ENCODE data around the gene SMS.
A peak's percentile ranks its signal among the peaks of the same experiment; 100 is the strongest.
"Not testable (repeated sequence)": the region's sequence is repeated elsewhere in the genome, so short reads cannot be mapped to it uniquely, and the experiment has no call there.

SMS gene

GRCh38 chrX:21953195-21953830, 12.8 kb downstream of the SMS start:
- DNase-seq, result not testable (repeated sequence)

DNA sequence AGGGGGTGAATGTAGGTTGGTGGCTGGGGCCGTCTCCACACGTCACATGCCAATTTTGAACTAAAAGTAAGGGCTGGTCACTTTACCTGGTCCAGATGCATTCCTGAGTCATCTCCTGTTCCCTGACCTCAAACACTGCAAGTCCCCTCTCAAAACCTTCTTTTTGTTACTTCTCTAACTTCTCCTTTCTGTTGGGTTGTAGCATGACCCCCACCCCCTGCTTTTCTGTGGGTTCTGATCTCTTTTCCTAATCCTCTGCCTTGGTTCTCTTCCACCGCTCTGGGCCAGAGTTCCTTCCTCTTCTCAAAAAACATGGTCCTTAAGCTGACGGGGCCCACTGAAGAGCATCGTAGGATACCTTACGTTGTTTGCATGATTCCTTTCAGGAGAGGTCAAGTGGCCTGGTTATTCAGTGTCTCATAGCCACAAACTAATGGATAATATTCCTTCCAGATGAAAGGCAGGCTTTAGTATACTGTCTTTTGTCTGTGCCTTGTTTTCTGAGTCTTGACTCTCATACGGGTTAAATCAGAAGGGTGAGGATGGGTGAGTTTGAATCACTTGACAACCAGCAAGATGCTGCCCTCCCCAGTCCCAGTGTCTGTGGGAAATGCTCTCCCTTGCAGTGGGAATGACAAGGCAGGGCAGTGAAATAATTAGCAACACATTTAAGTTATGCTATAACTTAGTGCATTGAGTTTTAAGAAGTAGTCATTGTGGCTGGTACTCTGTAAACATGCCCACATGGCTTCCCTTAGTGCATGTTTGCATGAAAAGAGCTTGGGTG, 15.1 kb downstream of the SMS start:
- DNase-seq, result no peak

- no peak for DNase-seq
These were observed 16.3 kb downstream of the SMS start for GRCh38 chrX:21956783-21957182.

GRCh38 chrX:21958187-21958586, 17.7 kb downstream of the SMS start:
- DNase-seq, result no peak

DNA sequence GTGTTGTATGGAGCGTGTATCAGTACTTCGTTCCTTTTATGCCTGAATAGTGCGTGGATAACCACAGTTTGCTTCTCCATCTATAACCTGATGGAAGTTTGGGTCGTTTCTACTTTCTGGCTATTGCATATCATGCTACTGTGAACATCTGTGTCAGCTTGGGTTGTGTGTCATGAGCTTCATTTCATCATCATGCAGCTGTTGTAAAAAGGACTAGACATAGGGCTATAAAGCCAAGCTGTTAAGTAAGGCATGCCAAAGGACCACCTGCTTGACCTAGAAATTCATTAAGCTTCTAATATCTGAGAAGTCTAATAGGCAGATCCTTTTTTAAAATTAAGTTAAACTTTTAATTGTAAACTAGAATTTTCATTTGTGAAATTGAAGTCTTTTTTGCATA, 18.4 kb downstream of the SMS start:
- DNase-seq, result no peak

- no peak for DNase-seq
These were observed 19.0 kb downstream of the SMS start for GRCh38 chrX:21959362-21960051.

- DNase-seq, result no peak
These were observed 20.3 kb downstream of the SMS start for GRCh38 chrX:21960569-21961541.

GRCh38 chrX:21962361-21962760, 21.9 kb downstream of the SMS start:
- no peak for DNase-seq

- no peak for DNase-seq
These were observed 22.8 kb downstream of the SMS start for GRCh38 chrX:21963269-21963668.

GRCh38 chrX:21963731-21964405, 23.4 kb downstream of the SMS start:
- DNase-seq, result no peak

DNA sequence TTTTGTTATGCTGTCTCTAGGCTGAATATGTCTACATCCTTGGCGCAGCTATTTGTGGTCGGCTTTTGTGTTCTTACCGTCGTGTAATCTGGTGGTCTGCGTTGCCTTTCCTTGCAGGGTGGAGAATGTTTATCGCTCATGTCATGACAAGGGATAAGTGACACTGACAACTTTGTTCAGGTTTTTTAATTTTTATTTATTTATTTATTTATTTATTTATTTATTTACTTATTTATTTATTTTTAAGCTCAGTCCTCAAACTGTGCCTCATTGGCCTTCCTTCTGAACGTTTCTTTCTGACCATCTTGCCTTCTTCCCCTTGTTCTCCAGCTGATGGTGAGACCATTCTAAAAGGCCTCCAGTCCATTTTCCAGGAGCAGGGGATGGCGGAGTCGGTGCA, 26.4 kb downstream of the SMS start:
- no peak for DNase-seq

DNA sequence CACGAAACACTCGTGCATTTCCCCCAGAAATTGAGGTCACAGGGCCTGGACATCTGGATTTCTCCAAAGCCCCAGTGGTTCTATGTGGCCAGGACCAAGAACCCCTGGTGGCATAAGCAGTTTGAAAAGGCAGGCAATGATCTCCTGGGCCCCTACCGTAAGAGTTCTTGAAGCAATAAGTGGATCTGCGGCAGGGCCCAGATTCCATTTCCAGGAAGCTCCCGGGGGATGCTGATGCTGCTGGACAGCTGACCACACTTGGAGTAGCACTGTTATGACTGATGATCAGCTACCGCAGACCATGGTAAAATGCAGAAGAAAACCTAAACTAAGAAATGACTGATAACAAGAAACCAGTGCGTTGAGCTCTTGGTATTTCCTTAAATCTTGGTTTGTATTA, 27.8 kb downstream of the SMS start:
- DNase-seq, result no peak

- DNase-seq, result no peak
These were observed 29.8 kb downstream of the SMS start for GRCh38 chrX:21970326-21970725.

DNA sequence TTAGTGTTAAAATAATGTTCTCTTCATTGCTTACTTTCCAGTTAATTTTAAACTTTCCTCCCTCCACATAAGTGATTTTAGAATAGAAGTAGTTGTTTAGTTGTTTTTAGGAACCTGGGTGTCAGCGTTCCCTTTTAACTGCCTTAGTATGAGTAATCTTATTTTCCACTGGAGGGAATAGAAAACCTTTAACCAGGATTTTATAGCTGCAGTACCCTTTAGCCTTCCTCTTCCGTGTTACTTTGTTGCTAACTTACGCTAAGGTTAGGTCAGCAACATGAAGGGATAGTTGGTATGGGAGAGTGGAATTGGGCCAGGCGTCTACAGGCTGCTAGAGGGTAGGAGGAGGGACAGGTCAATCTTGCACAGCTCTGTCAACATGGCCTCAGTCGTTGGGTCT, 31.5 kb downstream of the SMS start:
- DNase-seq, result no peak

- DNase-seq, result peak; percentile 7
These were observed 32.2 kb downstream of the SMS start for GRCh38 chrX:21972721-21973120.

GRCh38 chrX:21973321-21974010, 33.0 kb downstream of the SMS start:
- DNase-seq, result no peak

DNA sequence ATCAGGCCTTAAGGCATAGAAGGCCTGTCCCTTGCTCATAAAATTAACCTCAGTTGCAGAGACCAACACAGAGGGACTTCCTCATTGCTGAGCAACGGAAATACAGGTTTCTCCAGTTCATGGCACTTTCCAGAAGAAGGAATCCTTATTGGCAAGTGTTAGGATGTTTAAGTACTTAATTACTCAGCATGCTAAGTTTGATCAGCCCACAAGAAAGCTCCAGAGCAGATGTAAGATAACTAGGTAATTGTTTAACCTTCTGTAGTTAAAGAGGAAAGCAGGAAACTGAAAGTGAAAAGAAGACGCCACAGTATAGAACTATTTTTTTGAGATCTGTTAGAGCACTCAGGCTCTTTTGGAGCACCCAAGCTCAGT, 33.5 kb downstream of the SMS start:
- no peak for DNase-seq

GRCh38 chrX:21975242-21975641, 34.7 kb downstream of the SMS start:
- no peak for DNase-seq

DNA sequence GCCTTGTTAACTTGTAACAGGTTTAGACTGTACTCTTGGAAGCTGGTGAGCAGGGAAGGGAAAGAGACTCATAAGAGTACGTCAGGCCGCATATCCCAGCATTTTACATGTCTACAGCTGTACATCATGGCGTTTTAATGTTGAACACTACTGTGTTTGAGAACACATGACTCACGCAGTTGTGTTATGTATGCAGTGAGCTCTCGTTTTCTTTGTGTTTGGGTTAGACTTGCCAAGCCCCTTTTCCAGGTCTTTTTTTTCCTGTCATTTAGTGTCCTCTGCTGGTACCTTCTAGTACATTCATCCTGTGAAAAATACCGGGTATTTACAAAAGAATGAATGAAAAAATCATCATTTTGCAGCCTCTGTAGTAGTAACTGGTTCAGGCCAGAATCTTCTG, 35.3 kb downstream of the SMS start:
- no peak for DNase-seq

DNA sequence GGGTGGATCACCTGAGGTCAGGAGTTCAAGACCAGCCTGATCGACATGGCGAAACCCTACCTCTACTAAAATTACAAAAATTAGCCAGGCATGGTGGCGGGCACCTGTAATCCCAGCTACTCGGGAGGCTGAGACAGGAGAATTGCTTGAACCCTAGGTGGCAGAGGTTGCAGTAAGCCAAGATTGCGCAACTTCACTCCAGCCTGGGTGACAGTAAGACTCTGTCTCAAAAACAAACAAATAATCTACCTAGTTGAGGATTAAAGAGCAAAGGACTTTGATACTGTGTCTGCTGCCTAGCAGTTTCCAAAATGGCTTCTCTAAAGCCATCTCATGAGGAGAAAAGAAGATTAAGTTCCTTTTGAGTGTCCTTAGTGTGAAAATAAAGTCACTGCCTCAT, 37.8 kb downstream of the SMS start:
- DNase-seq, result no peak

DNA sequence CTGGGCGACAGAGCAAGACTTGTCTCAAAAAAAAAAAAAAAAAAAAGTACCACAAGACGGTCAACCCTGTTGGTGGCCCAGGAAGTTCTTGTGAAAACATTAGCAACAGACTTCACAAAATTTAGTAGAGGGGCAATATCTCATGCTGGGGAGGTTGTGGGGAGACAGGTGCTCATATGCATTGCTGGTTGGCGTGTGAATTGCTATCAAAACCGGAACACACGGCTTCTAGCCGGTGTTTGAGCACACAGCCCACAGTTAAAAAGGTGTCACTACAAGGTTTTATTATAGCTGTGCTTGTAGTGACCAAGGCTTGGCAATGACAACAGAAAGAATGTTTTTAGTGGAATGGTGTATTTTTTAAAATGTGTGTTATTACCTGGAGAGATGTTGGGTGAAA, 41.8 kb downstream of the SMS start:
- DNase-seq, result no peak

GRCh38 chrX:21985332-21985777, 44.8 kb downstream of the SMS start:
- peak; percentile 51 for DNase-seq
